Esophagus muscularis mucosa (tissue), 4 donors: ENCODE data around the gene TIMM17B. TPM values are rescaled to one million over a fixed set of nuclear protein-coding genes. Genes with fewer than 3 reads are reported as not detected.

Experiments used
- DNase-seq: peaks from one replicate; pipeline ENCODE4 v3.0.0-alpha.2; 2017; ENCODE audit errors: extremely low spot score
- H3K27ac ChIP-seq, 4 donors: fragments of 200-600 bp; sonication (generic); replicated peaks in 1 of 4; 1 replicate in 3 of 4; 2 replicates in 1 of 4; pipeline ENCODE4 v1.5.1; 2016 to 2019; ENCODE audit warnings: mild to moderate bottlenecking in 1 of 4
- H3K27me3 ChIP-seq, 4 donors: fragments of 200-600 bp; sonication (generic); one replicate each; pipeline versions ENCODE4 v1.5.1 to v1.6.0; 2016 to 2019
- H3K36me3 ChIP-seq, 4 donors: fragments of 200-600 bp; sonication (generic); one replicate each; pipeline ENCODE4 v1.5.1; 2016 to 2019
- H3K4me1 ChIP-seq, 4 donors: fragments of 200-600 bp; sonication (generic); one replicate each; pipeline ENCODE4 v1.5.1; 2016 to 2019
- H3K4me3 ChIP-seq, 4 donors: fragments of 200-600 bp; sonication (generic); 1 replicate in 2 of 4; 2 replicates in 2 of 4; pipeline ENCODE4 v1.5.1; 2016 to 2019; ENCODE audit warnings: mild to moderate bottlenecking in 4 of 4, moderate library complexity in 1 of 4
- H3K9me3 ChIP-seq, 4 donors: fragments of 200-600 bp; sonication (generic); 1 replicate in 3 of 4; 2 replicates in 1 of 4; pipeline ENCODE4 v1.5.1; 2016 to 2019
- EP300 ChIP-seq: sonication (generic); formaldehyde crosslinking; IDR thresholded peaks from one replicate; pipeline ENCODE4 v1.6.1; 2017; ENCODE audit warnings: antibody characterized with exemption
- POLR2A ChIP-seq: fragments of 450-650 bp; IDR thresholded peaks from one replicate; pipeline ENCODE4 v1.6.1; 2017; ENCODE audit warnings: antibody characterized with exemption, moderate library complexity, mild to moderate bottlenecking, low read depth
- POLR2AphosphoS5 ChIP-seq, 2 donors: sonication (generic); formaldehyde crosslinking; IDR thresholded peaks; one replicate each; pipeline ENCODE4 v1.6.1; 2017; ENCODE audit warnings: antibody characterized with exemption in 2 of 2
- WGBS: methylation state at CpG from one replicate; pipeline ENCODE4 v1.1.5; 2018; 5-methylcytosine and 5-hydroxymethylcytosine counted together
- intact Hi-C: fragments of 100-400 bp; cut with DNase I; formaldehyde crosslinking; loops from one replicate; pipeline ENCODE4 v1.15.1; 2023
- total RNA-seq, 4 donors: library from RNA; depleted of rRNA; stranded (reverse); fragments of >200 nt; gene quantifications; one replicate each; pipeline versions ENCODE4 v1.1.0 to v1.2.1, GENCODE V29; 2016
- TF ChIP-seq, protein P1 (sequence below), 3 experiments: fragments of 200-600 bp in 2 of 3; fragments of 450-650 bp in 1 of 3; sonication (generic) in 2 of 3; IDR thresholded peaks; one replicate each; pipeline ENCODE4 v1.5.1; 2017 to 2019; ENCODE audit warnings: antibody characterized with exemption in 3 of 3, mild to moderate bottlenecking in 2 of 3, moderate library complexity in 1 of 3

The TIMM17B gene
- total RNA-seq, 4 donors from 2014 or later, result 36.1 to 59.6 (median 51.1) TPM

DNA sequence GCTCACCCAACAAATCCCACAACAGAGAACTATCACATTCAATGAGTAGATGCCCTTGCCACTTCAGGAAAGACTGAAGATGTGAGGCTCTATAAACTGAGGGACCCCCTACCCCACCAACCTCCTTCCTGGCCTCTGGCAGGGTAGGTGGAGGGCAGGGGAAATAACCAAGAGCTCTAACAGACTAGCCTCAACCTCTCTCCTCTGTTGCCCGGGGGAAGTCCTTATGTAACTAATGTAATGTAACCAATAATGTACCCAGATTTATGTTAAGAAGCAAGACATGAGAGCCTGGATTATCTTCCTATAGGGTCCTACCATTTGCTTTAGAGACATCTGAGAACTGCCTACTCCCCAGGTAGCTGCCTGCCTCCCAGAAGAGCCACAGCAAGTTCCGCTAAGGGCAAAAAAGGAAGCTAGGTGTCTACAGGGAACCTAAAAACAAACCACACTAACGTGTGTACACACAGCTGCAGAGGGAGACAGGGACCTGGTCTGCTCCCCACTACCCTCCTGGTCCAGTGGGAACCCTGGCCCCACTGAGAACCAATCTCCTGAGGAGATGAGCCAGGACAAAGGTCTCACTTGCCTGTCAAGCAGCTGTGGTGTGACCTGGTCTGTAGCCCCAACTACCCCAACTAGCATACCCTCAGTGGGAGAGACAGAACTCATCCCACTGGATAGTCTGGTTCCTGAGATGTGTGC is 42.1 kb upstream of the TIMM17B start:
- TF ChIP-seq, protein P1, sequence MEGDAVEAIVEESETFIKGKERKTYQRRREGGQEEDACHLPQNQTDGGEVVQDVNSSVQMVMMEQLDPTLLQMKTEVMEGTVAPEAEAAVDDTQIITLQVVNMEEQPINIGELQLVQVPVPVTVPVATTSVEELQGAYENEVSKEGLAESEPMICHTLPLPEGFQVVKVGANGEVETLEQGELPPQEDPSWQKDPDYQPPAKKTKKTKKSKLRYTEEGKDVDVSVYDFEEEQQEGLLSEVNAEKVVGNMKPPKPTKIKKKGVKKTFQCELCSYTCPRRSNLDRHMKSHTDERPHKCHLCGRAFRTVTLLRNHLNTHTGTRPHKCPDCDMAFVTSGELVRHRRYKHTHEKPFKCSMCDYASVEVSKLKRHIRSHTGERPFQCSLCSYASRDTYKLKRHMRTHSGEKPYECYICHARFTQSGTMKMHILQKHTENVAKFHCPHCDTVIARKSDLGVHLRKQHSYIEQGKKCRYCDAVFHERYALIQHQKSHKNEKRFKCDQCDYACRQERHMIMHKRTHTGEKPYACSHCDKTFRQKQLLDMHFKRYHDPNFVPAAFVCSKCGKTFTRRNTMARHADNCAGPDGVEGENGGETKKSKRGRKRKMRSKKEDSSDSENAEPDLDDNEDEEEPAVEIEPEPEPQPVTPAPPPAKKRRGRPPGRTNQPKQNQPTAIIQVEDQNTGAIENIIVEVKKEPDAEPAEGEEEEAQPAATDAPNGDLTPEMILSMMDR (IDR thresholded peaks at IDR 0.05), result no peak
- intact Hi-C loops, result no loop called here
- H3K27me3 ChIP-seq, result no peaks in the 10 kb centered on the region
- H3K4me3 ChIP-seq, result no peak overlapping the region
- no peak overlapping the region for H3K27ac ChIP-seq
- no peak for DNase-seq
- peaks cover 0 to 31% (median 14%) of the 10 kb centered on the region in 4 donors for H3K36me3 ChIP-seq
- no peaks in the 10 kb centered on the region for H3K9me3 ChIP-seq
- peaks cover 11 to 24% (median 16%) of the 10 kb centered on the region in 4 donors for H3K4me1 ChIP-seq
- WGBS, result 67% methylated on average over 3 of the region's 3 CpGs

DNA sequence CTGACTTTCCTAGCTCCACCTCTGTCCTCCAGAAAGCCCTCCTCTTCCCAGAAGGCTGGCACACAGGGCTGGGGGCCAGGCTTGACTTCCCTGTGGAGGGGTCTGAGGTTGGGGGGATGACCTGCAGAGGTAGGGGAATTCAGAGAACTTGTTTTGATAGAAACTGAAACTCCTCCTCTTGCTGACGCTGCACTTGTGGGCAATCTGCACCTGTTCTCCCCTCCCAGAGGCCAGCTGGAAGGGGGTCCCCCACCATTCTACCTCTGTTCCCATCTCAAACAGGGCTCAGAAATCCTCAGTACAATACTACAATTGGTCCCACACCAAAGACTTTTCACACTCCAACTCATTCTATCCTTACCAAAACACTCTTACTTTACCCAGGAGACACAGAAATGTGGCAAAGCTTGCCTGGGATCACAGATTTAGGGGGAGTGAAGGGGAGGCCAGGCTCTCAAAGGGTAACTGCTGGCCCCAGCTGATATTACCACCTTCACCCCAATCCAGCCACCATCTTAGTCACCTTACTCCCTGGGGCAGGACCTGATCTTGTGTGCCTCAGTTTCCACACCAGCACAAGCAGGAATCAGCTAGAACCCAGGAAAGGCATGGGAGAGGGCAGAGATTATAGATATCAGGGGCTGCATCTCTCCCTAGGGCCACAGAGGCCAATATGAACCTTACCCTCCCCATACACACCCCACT is 41.3 kb upstream of the TIMM17B start:
- Histone ChIP-seq H3K36me3 (peaks cover 0 to 39% (median 22%) of the 10 kb centered on the region in 4 donors), H3K9me3 (no peaks in the 10 kb centered on the region), H3K27ac (no peak overlapping the region), H3K4me1 (peaks cover 11 to 24% (median 16%) of the 10 kb centered on the region in 4 donors), H3K27me3 (no peaks in the 10 kb centered on the region), H3K4me3 (no peak overlapping the region)
- 83% methylated on average over 1 of the region's 1 CpG for WGBS
- DNase-seq, result no peak
- intact Hi-C loops, result no loop called here
- TF ChIP-seq POLR2AphosphoS5 (IDR thresholded peaks at IDR 0.05) (no peak), EP300 (no peak), POLR2A (no peak)
- TF ChIP-seq, protein P1 (IDR thresholded peaks at IDR 0.05), result no peak

DNA sequence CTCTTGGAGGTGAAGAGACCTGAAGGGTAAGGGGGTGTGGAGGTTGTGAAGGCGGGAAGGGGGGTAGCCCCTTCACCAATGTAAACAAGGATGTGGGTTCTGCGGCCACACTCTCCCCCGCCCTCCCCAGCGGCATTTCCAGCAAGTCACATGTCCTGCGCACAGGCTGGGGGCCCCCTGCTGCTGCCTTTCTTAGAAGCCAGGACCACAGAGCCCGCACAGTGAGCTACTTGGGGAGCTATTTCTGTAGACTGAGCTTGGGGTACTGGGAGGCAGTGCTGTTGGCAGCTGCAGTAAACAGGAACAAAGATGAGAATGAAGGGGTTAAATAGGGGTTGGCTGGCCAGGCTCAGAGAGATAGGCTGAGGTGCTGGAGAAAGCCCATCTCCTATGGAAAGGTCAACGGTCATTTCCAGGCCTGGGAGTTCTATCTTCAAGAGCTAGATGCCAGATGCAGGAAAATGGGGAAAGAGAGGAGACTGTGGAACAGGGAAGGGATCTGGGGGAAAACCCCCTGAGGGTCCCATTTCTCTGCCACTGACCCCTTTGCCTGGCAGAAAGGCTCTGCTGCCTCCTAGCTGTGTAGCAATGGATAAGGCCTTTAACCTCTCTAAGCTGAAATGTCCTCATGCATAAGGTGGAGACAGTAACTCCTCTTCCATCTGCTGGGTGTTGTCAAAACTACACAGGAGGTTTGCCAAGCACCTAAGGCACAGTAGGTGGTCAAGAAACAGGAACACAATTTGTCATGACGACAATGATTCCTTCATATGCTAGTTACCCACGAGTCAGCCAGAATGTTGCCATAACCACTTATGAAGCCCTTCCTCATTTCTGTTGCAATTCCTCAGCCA is 39.7 kb upstream of the TIMM17B start:
- DNase-seq, result no peak
- H3K36me3 ChIP-seq, result peaks cover 0 to 47% (median 25%) of the 10 kb centered on the region in 4 donors
- H3K4me1 ChIP-seq, result peaks cover 11 to 24% (median 16%) of the 10 kb centered on the region in 4 donors
- TF ChIP-seq POLR2AphosphoS5 (IDR thresholded peaks at IDR 0.05) (peak in 1 of 2 donors; percentile 16), EP300 (no peak)
- 40% methylated on average over 7 of the region's 9 CpGs for WGBS
- H3K4me3 ChIP-seq, result no peak overlapping the region
- no peaks in the 10 kb centered on the region for H3K9me3 ChIP-seq
- H3K27ac ChIP-seq, result peak overlapping the region in 1 of 4 donors; percentile 54
- no peaks in the 10 kb centered on the region for H3K27me3 ChIP-seq
- intact Hi-C loops, result no loop called here

DNA sequence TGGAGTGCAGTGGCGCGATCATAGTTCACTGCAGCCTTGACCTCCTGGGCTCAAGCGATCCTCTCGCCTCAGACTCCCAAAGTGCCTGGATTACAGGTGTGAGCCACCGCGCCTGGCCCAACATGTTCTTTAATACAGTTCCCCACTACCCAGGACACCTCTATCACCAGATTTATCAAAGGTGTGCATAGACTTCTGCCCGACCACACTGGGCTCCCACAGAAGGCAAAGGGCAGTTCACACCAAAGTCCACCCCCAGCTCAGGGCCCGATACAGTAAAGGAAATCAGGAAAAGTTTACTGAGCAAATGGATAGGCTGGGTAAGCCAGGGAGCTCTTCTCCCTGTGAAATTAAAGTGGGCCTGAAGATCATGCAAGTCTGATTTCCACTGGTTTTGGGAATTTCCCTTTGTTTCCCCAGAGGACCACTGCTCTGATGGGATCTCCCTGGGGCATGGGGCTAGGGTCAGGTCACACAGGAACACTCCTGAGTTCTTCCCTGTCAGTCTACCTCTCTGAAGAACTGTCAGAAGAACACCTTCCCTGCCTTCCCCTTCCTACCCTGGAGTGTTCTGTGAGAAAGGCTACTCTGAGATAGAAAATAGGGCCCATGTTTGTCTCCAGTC is 39.0 kb upstream of the TIMM17B start:
- Histone ChIP-seq H3K4me3 (no peak overlapping the region), H3K9me3 (no peaks in the 10 kb centered on the region), H3K36me3 (peaks cover 0 to 48% (median 24%) of the 10 kb centered on the region in 4 donors), H3K4me1 (peaks cover 11 to 21% (median 16%) of the 10 kb centered on the region in 4 donors), H3K27ac (peak overlapping the region in 1 of 4 donors; percentile 54), H3K27me3 (no peaks in the 10 kb centered on the region)
- TF ChIP-seq EP300 (no peak), POLR2A (no peak), POLR2AphosphoS5 (IDR thresholded peaks at IDR 0.05) (no peak)
- TF ChIP-seq, protein P1 (IDR thresholded peaks at IDR 0.05), result no peak
- WGBS, result 88% methylated on average over 8 of the region's 8 CpGs
- intact Hi-C loops, result no loop called here
- DNase-seq, result no peak
